HepG2 (cell line): Measurements from ENCODE around the gene AXIN1. TPM values are rescaled to one million over a fixed set of nuclear protein-coding genes. Genes with fewer than 3 reads are reported as not detected.

Experiments used
- DMAP1 ChIP-seq: IDR thresholded peaks from 2 replicates; pipeline ENCODE4 v1.6.1; 2016
- ERF ChIP-seq: IDR thresholded peaks from 2 replicates; pipeline ENCODE4 v1.6.1; 2018; ENCODE audit warnings: missing biosample characterization, missing genetic modification reagents
- HOXA3 ChIP-seq: sonication (generic); formaldehyde crosslinking; IDR thresholded peaks from 2 replicates; pipeline ENCODE4 v1.5.0; 2020; ENCODE audit warnings: missing genetic modification reagents
- IKZF4 ChIP-seq: sonication (generic); formaldehyde crosslinking; IDR thresholded peaks from 2 replicates; pipeline ENCODE4 v1.5.1; 2020; ENCODE audit warnings: borderline replicate concordance, mild to moderate bottlenecking, low read depth, missing genetic modification reagents; ENCODE audit errors: not compliant biosample characterization
- ISL2 ChIP-seq: sonication (generic); formaldehyde crosslinking; IDR thresholded peaks from 2 replicates; pipeline ENCODE4 v1.5.0; 2020; ENCODE audit warnings: missing genetic modification reagents
- KLF16 ChIP-seq, 2 experiments: sonication (generic) in 1 of 2; formaldehyde crosslinking in 1 of 2; IDR thresholded peaks; 2 replicates each; pipeline versions ENCODE4 v1.6.1 to v1.8.0; 2016 to 2023; ENCODE audit warnings: missing genetic modification reagents in 2 of 2, missing compliant biosample characterization in 1 of 2
- MIER2 ChIP-seq: IDR thresholded peaks from 2 replicates; pipeline ENCODE4 v1.6.1; 2016; ENCODE audit warnings: missing biosample characterization, missing genetic modification reagents
- NRL ChIP-seq: sonication (generic); formaldehyde crosslinking; IDR thresholded peaks from 2 replicates; pipeline ENCODE4 v1.5.0; 2020; ENCODE audit warnings: missing genetic modification reagents, mild to moderate bottlenecking, moderate library complexity, borderline replicate concordance
- SIN3A ChIP-seq: IDR thresholded peaks from 2 replicates; pipeline ENCODE4 v1.6.1; 2011; ENCODE audit warnings: low read depth, mild to moderate bottlenecking, control low read depth, low read length, borderline replicate concordance
- SRY ChIP-seq: sonication (generic); formaldehyde crosslinking; IDR thresholded peaks from 2 replicates; pipeline ENCODE4 v1.8.0; 2022; ENCODE audit warnings: mild to moderate bottlenecking, missing genetic modification reagents
- ZBTB3 ChIP-seq: sonication (generic); formaldehyde crosslinking; IDR thresholded peaks from 2 replicates; pipeline ENCODE4 v1.4.0; 2020; ENCODE audit warnings: low read depth, mild to moderate bottlenecking, moderate library complexity, missing genetic modification reagents, borderline replicate concordance
- ZBTB38 ChIP-seq: sonication (generic); formaldehyde crosslinking; IDR thresholded peaks from 2 replicates; pipeline ENCODE4 v1.5.1; 2020; ENCODE audit warnings: mild to moderate bottlenecking, missing genetic modification reagents
- ZNF350 ChIP-seq: sonication (generic); formaldehyde crosslinking; IDR thresholded peaks from 2 replicates; pipeline ENCODE4 v1.4.0; 2020; ENCODE audit warnings: mild to moderate bottlenecking, low read depth, missing genetic modification reagents, borderline replicate concordance
- ZNF670 ChIP-seq: sonication (generic); formaldehyde crosslinking; IDR thresholded peaks from 2 replicates; pipeline ENCODE4 v1.8.0; 2022; ENCODE audit warnings: mild to moderate bottlenecking, missing genetic modification reagents, borderline replicate concordance
- ZNF776 ChIP-seq: sonication (generic); formaldehyde crosslinking; IDR thresholded peaks from 2 replicates; pipeline ENCODE4 v1.4.0; 2020; ENCODE audit warnings: mild to moderate bottlenecking, missing genetic modification reagents
- polyA plus RNA-seq, 8 experiments: library from polyadenylated mRNA; depleted of rRNA in 3 of 8; stranded (reverse) in 7 of 8; unstranded in 1 of 8; fragments of >200 nt; fragmentation: Illumina TruSeq in 4 of 8; extraction: Trizol in 4 of 8; gene quantifications; 2 replicates each; pipeline versions ENCODE4 v1.2.1 to v1.2.3, GENCODE V29; 2011 to 2016; ENCODE audit warnings: low read depth in 4 of 8, missing spikeins in 1 of 8, mixed read lengths in 1 of 8; ENCODE audit not compliant: insufficient read depth in 1 of 8
- total RNA-seq, 5 experiments: library from RNA; depleted of rRNA; stranded (reverse); fragments of >200 nt; fragmentation: Illumina TruSeq; extraction: Trizol; gene quantifications; 2 replicates each; pipeline ENCODE4 v1.2.3, GENCODE V29; 2016; ENCODE audit warnings: low read depth in 1 of 5
- TF ChIP-seq, protein P1 (sequence below): sonication (generic); formaldehyde crosslinking; IDR thresholded peaks from 2 replicates; pipeline ENCODE4 v1.4.0; 2020; ENCODE audit warnings: mild to moderate bottlenecking, missing genetic modification reagents
- TF ChIP-seq, protein P2 (sequence below): sonication (generic); formaldehyde crosslinking; IDR thresholded peaks from 2 replicates; pipeline ENCODE4 v1.5.0; 2020; ENCODE audit warnings: missing genetic modification reagents, mild to moderate bottlenecking, borderline replicate concordance
- TF ChIP-seq, protein P3 (sequence below): sonication (generic); formaldehyde crosslinking; IDR thresholded peaks from 2 replicates; pipeline ENCODE4 v1.4.0; 2020; ENCODE audit warnings: mild to moderate bottlenecking, missing genetic modification reagents
- TF ChIP-seq, protein P4 (sequence below): IDR thresholded peaks from 2 replicates; pipeline ENCODE4 v1.6.1; 2016

Gene AXIN1
- total and polyA plus RNA-seq, 2 of the 13 experiments (the other 11 are each of a cell fraction or from before 2014, with no cell fraction given): 24.0 to 26.0 TPM

DNA sequence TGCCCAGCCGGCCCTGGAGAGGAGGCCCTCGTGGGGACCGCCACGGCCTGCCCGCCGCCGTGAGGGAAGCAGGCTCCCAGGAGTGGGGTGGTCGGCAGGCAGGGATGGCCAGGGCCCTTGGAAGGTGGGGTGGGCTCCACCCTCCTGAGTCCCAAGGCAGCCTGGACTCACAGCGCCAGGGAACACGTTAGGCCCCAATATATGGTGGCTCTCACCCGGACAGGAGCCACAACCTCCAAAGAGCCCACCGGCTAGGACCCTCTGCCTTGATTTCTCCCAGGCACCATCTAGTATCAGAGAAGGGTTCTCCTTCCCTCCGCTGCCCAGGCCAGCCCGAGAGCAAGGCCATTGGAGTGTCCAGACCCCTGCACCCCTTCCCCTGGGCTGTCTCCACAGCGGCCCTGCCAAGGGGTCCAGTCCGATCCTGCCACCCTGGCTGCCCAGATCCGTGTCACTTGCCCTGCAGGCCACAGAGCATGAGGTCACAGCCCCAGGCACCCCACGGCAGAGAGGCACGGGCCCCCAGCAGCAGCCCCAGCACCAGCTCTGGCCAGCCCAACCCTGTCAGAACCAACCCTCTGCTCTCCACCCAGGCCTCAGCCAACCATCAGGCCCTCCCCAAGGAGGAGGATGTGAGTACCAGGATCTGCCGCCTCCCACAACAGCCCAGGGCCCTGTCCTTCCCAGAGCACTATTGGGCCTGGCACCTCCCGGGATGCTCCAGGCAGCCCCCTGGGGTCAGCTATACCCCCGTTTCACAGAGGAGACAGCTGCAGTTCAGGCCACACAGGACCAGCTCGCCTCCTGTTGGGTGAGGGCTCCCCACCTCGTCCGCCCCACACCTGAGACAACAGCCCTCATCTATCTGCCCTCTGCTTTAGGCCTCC lies 1.1 kb upstream of the AXIN1 start (continued):
- TF ChIP-seq, protein P1, sequence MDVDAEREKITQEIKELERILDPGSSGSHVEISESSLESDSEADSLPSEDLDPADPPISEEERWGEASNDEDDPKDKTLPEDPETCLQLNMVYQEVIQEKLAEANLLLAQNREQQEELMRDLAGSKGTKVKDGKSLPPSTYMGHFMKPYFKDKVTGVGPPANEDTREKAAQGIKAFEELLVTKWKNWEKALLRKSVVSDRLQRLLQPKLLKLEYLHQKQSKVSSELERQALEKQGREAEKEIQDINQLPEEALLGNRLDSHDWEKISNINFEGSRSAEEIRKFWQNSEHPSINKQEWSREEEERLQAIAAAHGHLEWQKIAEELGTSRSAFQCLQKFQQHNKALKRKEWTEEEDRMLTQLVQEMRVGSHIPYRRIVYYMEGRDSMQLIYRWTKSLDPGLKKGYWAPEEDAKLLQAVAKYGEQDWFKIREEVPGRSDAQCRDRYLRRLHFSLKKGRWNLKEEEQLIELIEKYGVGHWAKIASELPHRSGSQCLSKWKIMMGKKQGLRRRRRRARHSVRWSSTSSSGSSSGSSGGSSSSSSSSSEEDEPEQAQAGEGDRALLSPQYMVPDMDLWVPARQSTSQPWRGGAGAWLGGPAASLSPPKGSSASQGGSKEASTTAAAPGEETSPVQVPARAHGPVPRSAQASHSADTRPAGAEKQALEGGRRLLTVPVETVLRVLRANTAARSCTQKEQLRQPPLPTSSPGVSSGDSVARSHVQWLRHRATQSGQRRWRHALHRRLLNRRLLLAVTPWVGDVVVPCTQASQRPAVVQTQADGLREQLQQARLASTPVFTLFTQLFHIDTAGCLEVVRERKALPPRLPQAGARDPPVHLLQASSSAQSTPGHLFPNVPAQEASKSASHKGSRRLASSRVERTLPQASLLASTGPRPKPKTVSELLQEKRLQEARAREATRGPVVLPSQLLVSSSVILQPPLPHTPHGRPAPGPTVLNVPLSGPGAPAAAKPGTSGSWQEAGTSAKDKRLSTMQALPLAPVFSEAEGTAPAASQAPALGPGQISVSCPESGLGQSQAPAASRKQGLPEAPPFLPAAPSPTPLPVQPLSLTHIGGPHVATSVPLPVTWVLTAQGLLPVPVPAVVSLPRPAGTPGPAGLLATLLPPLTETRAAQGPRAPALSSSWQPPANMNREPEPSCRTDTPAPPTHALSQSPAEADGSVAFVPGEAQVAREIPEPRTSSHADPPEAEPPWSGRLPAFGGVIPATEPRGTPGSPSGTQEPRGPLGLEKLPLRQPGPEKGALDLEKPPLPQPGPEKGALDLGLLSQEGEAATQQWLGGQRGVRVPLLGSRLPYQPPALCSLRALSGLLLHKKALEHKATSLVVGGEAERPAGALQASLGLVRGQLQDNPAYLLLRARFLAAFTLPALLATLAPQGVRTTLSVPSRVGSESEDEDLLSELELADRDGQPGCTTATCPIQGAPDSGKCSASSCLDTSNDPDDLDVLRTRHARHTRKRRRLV (CRISPR knock-in tag): 0 out of 2 replicates have a peak, but pooled peaks have one; percentile 38
- peak; percentile 87; the same call in 1 of the 2 replicates for TF ChIP-seq ZNF776
- TF ChIP-seq ZBTB38: peak; percentile 61; the same call in 1 of the 2 replicates
- no peak for TF ChIP-seq ZBTB3
- TF ChIP-seq ZNF670 (CRISPR knock-in tag): no peak; the same call in 1 of the 2 replicates
- TF ChIP-seq SIN3A: no peak
- TF ChIP-seq, protein P2, sequence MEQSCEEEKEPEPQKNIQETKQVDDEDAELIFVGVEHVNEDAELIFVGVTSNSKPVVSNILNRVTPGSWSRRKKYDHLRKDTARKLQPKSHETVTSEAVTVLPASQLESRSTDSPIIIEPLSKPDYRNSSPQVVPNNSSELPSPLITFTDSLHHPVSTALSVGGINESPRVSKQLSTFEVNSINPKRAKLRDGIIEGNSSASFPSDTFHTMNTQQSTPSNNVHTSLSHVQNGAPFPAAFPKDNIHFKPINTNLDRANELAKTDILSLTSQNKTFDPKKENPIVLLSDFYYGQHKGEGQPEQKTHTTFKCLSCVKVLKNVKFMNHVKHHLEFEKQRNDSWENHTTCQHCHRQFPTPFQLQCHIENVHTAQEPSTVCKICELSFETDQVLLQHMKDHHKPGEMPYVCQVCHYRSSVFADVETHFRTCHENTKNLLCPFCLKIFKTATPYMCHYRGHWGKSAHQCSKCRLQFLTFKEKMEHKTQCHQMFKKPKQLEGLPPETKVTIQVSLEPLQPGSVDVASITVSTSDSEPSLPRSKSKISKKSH (CRISPR knock-in tag): peak; percentile 51; the same call in 1 of the 2 replicates
- TF ChIP-seq NRL (CRISPR knock-in tag): 0 out of 2 replicates have a peak, but pooled peaks have one; percentile 15
- TF ChIP-seq IKZF4: peak; percentile 61
- peak; percentile 15; the same call in 1 of the 2 replicates for TF ChIP-seq SRY (CRISPR knock-in tag)
- 0 out of 2 replicates have a peak, but pooled peaks have one; percentile 11 for TF ChIP-seq HOXA3 (CRISPR knock-in tag)
- TF ChIP-seq MIER2 (CRISPR knock-in tag): no peak
- TF ChIP-seq DMAP1 (CRISPR knock-in tag): 0 out of 2 replicates have a peak, but pooled peaks have one; percentile 14
- TF ChIP-seq, protein P3, sequence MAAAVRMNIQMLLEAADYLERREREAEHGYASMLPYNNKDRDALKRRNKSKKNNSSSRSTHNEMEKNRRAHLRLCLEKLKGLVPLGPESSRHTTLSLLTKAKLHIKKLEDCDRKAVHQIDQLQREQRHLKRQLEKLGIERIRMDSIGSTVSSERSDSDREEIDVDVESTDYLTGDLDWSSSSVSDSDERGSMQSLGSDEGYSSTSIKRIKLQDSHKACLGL (CRISPR knock-in tag): peak; percentile 48; the same call in 1 of the 2 replicates
- peak; percentile 6; the same call in 1 of the 2 replicates for TF ChIP-seq ISL2 (CRISPR knock-in tag)
- peak; percentile 14; the same call in 1 of the 2 replicates for TF ChIP-seq ERF
- TF ChIP-seq, protein P4, sequence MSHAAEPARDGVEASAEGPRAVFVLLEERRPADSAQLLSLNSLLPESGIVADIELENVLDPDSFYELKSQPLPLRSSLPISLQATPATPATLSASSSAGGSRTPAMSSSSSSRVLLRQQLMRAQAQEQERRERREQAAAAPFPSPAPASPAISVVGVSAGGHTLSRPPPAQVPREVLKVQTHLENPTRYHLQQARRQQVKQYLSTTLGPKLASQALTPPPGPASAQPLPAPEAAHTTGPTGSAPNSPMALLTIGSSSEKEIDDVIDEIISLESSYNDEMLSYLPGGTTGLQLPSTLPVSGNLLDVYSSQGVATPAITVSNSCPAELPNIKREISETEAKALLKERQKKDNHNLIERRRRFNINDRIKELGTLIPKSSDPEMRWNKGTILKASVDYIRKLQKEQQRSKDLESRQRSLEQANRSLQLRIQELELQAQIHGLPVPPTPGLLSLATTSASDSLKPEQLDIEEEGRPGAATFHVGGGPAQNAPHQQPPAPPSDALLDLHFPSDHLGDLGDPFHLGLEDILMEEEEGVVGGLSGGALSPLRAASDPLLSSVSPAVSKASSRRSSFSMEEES: 0 out of 2 replicates have a peak, but pooled peaks have one; percentile 1
- TF ChIP-seq ZNF350: peak; percentile 7; the same call in 1 of the 2 replicates
- TF ChIP-seq KLF16 (CRISPR knock-in tag; IDR thresholded peaks at IDR 0.05): 0 out of 4 replicates have a peak, but pooled peaks of 1 of the 2 experiments have one; percentile 31
